AG09319 (cell line): ENCODE measurements around the gene BMP2K.

Experiments used
- DNase-seq: peaks from one replicate; pipeline ENCODE4 v3.0.0-alpha.2; 2010; ENCODE audit warnings: low read depth; ENCODE audit errors: extremely low read depth
- TF ChIP-seq, protein P1 (sequence below): IDR thresholded peaks from 2 replicates; pipeline ENCODE4 v1.5.1; 2011; ENCODE audit warnings: low read depth, mild to moderate bottlenecking, inconsistent platforms, low read length, moderate library complexity

Gene BMP2K

DNA sequence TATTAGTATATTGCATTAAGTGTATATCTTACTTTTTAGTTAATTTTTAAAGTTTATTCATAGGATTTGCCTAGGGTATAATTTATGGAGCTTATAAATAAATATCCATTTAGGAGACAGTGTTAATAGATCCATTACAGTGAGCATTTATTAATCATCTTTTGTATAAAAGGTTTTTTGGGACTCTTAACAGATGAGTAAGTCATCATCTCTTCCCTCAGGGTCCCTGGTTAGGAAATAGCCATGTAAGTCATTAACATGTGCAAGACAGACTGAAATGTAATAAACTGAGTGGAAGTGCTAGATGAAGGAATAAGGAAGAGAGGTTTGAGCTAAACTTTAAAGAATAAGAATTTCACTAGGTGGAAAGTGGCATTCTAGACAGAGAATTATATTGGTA, 93.9 kb downstream of the BMP2K start:
- DNase-seq: no peak
- TF ChIP-seq, protein P1, sequence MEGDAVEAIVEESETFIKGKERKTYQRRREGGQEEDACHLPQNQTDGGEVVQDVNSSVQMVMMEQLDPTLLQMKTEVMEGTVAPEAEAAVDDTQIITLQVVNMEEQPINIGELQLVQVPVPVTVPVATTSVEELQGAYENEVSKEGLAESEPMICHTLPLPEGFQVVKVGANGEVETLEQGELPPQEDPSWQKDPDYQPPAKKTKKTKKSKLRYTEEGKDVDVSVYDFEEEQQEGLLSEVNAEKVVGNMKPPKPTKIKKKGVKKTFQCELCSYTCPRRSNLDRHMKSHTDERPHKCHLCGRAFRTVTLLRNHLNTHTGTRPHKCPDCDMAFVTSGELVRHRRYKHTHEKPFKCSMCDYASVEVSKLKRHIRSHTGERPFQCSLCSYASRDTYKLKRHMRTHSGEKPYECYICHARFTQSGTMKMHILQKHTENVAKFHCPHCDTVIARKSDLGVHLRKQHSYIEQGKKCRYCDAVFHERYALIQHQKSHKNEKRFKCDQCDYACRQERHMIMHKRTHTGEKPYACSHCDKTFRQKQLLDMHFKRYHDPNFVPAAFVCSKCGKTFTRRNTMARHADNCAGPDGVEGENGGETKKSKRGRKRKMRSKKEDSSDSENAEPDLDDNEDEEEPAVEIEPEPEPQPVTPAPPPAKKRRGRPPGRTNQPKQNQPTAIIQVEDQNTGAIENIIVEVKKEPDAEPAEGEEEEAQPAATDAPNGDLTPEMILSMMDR: no peak

DNA sequence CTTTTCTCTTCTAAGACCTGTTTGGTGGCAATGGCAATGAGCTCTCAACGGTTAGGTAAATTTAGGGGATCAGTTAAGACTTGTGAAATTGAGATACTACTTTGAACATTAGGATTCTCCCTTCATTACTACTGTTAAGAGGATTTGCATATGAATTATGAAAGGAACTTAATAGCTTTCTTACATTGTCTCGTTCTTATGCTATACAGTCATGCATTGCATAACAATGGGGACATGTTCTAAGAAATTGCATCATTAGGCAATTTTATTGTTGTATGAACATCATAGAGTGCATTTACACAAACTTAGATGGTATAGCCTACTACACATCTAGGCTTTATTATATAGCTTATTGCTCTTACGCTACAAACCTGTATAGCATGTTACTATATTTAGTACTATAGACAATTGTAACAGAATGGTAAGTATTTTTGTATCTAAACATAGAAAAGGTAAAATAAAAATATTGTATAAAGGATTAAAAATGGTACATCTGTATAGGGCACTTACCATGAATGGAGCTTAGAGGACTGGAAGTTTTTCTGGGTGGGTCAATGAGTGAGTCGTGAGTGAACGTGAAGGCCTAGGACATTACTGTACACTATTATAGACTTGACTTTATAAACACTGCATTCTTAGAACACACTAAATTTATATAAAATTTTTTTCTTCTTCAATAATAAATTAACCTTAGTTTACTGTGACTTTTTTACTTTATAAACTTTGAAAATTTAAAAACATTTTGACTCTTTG, 100.6 kb downstream of the BMP2K start:
- no peak for DNase-seq

DNA sequence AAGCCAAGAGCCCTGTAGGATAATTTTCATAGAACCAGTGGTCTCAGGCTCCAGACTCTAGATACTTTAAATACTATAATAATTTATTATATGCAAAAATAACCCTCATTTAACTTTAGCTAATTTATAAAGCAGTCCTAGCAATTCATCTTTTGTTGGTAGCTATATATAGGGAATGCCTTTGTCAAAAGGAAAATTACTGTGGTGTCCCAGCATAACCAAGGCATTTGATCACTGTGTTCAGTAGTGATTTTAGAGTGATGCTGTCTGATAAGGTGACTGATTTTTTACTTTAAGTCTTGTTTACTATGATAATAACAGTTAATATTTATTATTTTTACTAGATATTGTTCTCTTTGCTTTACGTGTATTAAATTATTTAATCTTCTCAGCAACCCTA, 101.9 kb downstream of the BMP2K start:
- TF ChIP-seq, protein P1: no peak

More for the DNA sequence above, 100.6 kb downstream of the BMP2K start:
- TF ChIP-seq, protein P1: no peak

DNA sequence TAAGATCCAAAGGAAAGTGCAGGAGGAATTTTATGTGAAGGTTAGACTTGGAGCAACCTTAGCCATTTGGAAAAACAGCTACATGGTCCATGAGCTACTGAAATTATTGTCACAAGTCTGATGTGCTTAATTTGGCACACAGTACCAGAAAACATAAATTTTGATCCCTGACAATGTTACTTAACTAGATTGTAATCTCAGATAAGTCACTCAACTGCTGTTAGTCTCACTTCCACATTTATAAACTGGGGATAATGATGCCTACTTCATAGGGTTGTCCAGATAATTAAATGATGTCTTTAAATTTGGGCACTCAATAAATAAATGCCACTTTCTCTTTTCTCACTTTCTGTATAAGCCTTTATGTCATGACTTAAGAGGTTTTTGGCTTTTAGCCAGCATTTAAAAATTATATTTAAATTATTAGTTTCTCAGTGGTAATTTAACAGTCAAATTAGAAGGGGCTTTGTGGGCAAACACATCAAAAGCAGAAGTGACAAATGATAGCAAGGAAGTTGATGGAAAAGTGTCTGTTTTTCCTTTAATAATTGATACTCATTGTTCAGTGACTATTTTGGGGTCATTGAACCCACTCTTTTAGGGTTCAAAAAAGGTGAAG, 104.8 kb downstream of the BMP2K start:
- TF ChIP-seq, protein P1: no peak
- no peak for DNase-seq

More for the DNA sequence above, 101.9 kb downstream of the BMP2K start:
- no peak for DNase-seq

DNA sequence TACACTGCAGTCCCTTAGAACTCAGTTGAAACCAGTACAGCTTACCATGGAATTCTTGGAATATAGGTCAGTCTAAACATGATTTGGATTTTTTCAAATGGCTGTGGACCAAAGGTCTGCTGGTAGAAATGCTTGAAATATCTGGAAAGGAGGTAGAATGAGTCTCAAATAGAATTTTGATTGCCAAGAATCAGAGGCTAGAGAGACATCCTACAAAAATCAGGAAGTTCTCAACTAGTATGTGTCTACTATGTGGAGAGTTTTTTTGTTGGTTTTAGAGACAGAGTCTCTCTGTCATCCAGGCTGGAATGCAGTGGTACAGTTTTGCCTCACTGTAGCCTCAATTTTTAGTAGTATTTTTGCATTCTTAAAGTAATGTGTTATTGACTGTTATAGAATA, 109.4 kb downstream of the BMP2K start:
- TF ChIP-seq, protein P1: no peak
- no peak for DNase-seq

DNA sequence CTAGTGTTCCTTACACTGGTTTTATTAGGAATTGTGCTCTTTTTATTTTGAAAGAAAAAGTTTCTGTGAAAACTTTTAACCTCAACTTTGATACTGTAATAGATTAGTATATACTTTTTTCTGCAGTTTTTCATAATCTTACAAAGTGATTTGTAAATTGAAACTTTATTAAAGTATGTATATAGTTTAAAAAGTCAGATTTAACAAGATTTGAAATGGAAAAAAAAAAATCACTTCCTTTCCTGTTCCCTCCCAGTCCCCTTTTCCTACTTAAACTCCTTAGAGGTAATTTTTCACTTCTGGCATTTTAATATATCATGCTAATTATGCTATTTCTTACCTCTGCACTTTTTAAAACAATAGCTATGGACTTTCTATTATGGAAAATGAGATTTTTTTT, 113.8 kb downstream of the BMP2K start:
- TF ChIP-seq, protein P1: no peak
- no peak for DNase-seq

DNA sequence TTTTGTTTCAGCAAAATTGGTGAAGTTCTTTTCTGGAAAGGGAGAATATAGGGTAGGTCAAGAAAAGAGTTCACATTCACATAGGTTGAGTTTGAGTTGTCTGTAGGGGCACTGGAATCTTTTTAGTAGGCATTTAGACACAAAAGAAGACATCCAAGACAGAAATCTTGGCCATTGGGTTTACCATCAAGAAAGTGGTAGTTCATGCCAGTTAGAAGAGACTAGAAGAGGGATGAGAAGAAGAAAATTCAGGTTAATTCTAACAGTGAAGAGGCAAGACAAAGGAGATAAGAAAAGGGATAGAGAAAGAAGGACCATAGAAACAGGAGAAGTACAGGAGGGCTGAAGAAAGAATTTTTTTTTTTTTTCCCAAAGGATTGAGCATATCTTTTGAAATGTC, 123.2 kb downstream of the BMP2K start:
- DNase-seq: no peak
- TF ChIP-seq, protein P1: no peak
